ENCODE data around the gene ZNF544. TPM values are rescaled to one million over a fixed set of nuclear protein-coding genes. Genes with fewer than 3 reads are reported as not detected.

ZNF544 gene
- total RNA-seq, 8 experiments from 2014 or later = 23.7 to 63.5 (median 40.8) TPM

- Histone ChIP-seq H3K27ac (no peak overlapping the region), H3K4me3 (no peak overlapping the region), H3K4me1 (replicated peaks in 1 of 2) (no peaks in the 10 kb centered on the region)
- in situ Hi-C loops (cut with MboI; ENCODE audit: low pct_unique_long_range_greater_than_20kb in 2 of 9, low sequenced_read_pairs in 9 of 9, unreplicated experiment in 9 of 9) = no loop called here
- WGBS, 10 experiments = 85 to 100% (median 99%) methylated on average over 2 to 7 of the region's 7 CpGs
- ATAC-seq (replicated peaks in 6 of 8) = no peak
Observed at GRCh38 chr19:58262922-58263296, 34.2 kb downstream of the ZNF544 start.

GRCh38 chr19:58265100-58265499 is 36.4 kb downstream of the ZNF544 start:
- in situ Hi-C loops (cut with MboI; ENCODE audit: low pct_unique_long_range_greater_than_20kb in 2 of 9, low sequenced_read_pairs in 9 of 9, unreplicated experiment in 9 of 9) = no loop called here
- ATAC-seq (replicated peaks in 6 of 8) = no peak
- WGBS, 10 experiments = 95 to 100% (median 100%) methylated on average over 2 to 3 of the region's 3 CpGs; no CpG with 5 or more reads in 7 of the 10 experiments
- Histone ChIP-seq H3K27ac (no peak overlapping the region), H3K4me1 (replicated peaks in 1 of 2) (no peaks in the 10 kb centered on the region), H3K4me3 (no peak overlapping the region)

GRCh38 chr19:58268344-58268743 is 39.6 kb downstream of the ZNF544 start:
- no peak for ATAC-seq (replicated peaks in 6 of 8)
- in situ Hi-C loops (cut with MboI; ENCODE audit: low pct_unique_long_range_greater_than_20kb in 2 of 9, low sequenced_read_pairs in 9 of 9, unreplicated experiment in 9 of 9) = no loop called here
- no peaks in the 10 kb centered on the region for H3K4me1 ChIP-seq (replicated peaks in 1 of 2)
- no peak overlapping the region for H3K4me3 ChIP-seq
- 75 to 100% (median 92%) methylated on average over 1 to 3 of the region's 3 CpGs for WGBS, 10 experiments
- H3K27ac ChIP-seq = no peak overlapping the region

GRCh38 chr19:58274771-58275201 is 46.1 kb downstream of the ZNF544 start:
- peak in 2 of 8 experiments; percentile 2 to 6 for ATAC-seq (replicated peaks in 6 of 8)
- Histone ChIP-seq H3K27ac (no peak overlapping the region), H3K4me1 (replicated peaks in 1 of 2) (peaks cover 0 to 3% of the 10 kb centered on the region in 2 donors), H3K4me3 (no peak overlapping the region)
- 0 to 100% (median 90%) methylated on average over 1 to 2 of the region's 2 CpGs; no CpG with 5 or more reads in 5 of the 10 experiments for WGBS, 10 experiments
- in situ Hi-C loops (cut with MboI; ENCODE audit: low pct_unique_long_range_greater_than_20kb in 2 of 9, low sequenced_read_pairs in 9 of 9, unreplicated experiment in 9 of 9) = no loop called here

- whole genome bisulfite sequencing, 10 experiments = 92 to 100% (median 100%) methylated on average over 1 to 3 of the region's 3 CpGs; no CpG with 5 or more reads in 3 of the 10 experiments
- Histone ChIP-seq H3K4me3 (no peak overlapping the region), H3K27ac (no peak overlapping the region), H3K4me1 (replicated peaks in 1 of 2) (peaks cover 3 to 8% of the 10 kb centered on the region in 2 donors)
- in situ Hi-C loops (cut with MboI; ENCODE audit: low pct_unique_long_range_greater_than_20kb in 2 of 9, low sequenced_read_pairs in 9 of 9, unreplicated experiment in 9 of 9) = no loop called here
- no peak for ATAC-seq (replicated peaks in 6 of 8)
Observed at GRCh38 chr19:58275564-58275963, 46.9 kb downstream of the ZNF544 start.

GRCh38 chr19:58277197-58277596 is 48.5 kb downstream of the ZNF544 start:
- in situ Hi-C loops (cut with MboI; ENCODE audit: low pct_unique_long_range_greater_than_20kb in 2 of 9, low sequenced_read_pairs in 9 of 9, unreplicated experiment in 9 of 9) = no loop called here
- 90 to 100% (median 100%) methylated on average over 1 to 7 of the region's 7 CpGs; no CpG with 5 or more reads in 1 of the 10 experiments for WGBS, 10 experiments
- H3K4me3 ChIP-seq = no peak overlapping the region
- H3K27ac ChIP-seq = no peak overlapping the region
- no peak for ATAC-seq (replicated peaks in 6 of 8)
- H3K4me1 ChIP-seq (replicated peaks in 1 of 2) = peaks cover 3 to 8% of the 10 kb centered on the region in 2 donors

GRCh38 chr19:58277748-58278540 is 49.2 kb downstream of the ZNF544 start:
- peak overlapping the region; percentile 46 to 73 for H3K27ac ChIP-seq
- WGBS, 10 experiments = 3 to 100% (median 31%) methylated on average over 1 to 17 of the region's 25 CpGs
- peaks cover 3 to 8% of the 10 kb centered on the region in 2 donors for H3K4me1 ChIP-seq (replicated peaks in 1 of 2)
- no peak for ATAC-seq (replicated peaks in 6 of 8)
- H3K4me3 ChIP-seq = peak overlapping the region; percentile 73 to 97 (median 88)
- in situ Hi-C loops (cut with MboI; ENCODE audit: low pct_unique_long_range_greater_than_20kb in 2 of 9, low sequenced_read_pairs in 9 of 9, unreplicated experiment in 9 of 9) = no loop called here

GRCh38 chr19:58278541-58279041 is 49.9 kb downstream of the ZNF544 start, which contains the start of gene ZNF8:
Gene ZNF8 (plus strand): TSS chr19:58278955. CDS start chr19:58279082, 127 bp downstream.
- Histone ChIP-seq H3K27ac (peak within 1 kb of the TSS; percentile 89 to 93), H3K4me1 (replicated peaks in 1 of 2) (peaks cover 3 to 8% of the 10 kb centered on the region in 2 donors), H3K4me3 (peak within 1 kb of the TSS; percentile 73 to 97 (median 88))
- 0 to 7% (median 0%) methylated on average over 3 to 22 of the region's 42 CpGs; no CpG with 5 or more reads in 4 of the 10 experiments for WGBS, 10 experiments
- ATAC-seq (replicated peaks in 6 of 8) = peak; percentile 80 to 96 (median 94)
- in situ Hi-C loops (cut with MboI; ENCODE audit: low pct_unique_long_range_greater_than_20kb in 2 of 9, low sequenced_read_pairs in 9 of 9, unreplicated experiment in 9 of 9) = no loop called here

GRCh38 chr19:58279042-58279924 is 50.6 kb downstream of the ZNF544 start:
- 0 to 20% (median 7%) methylated on average over 1 to 14 of the region's 60 CpGs; no CpG with 5 or more reads in 4 of the 10 experiments for WGBS, 10 experiments
- ATAC-seq (replicated peaks in 6 of 8) = peak; percentile 42 to 74 (median 67)
- peak overlapping the region; percentile 89 to 93 for H3K27ac ChIP-seq
- peak overlapping the region; percentile 73 to 97 (median 88) for H3K4me3 ChIP-seq
- in situ Hi-C loops (cut with MboI; ENCODE audit: low pct_unique_long_range_greater_than_20kb in 2 of 9, low sequenced_read_pairs in 9 of 9, unreplicated experiment in 9 of 9) = no loop called here
- H3K4me1 ChIP-seq (replicated peaks in 1 of 2) = peaks cover 3 to 8% of the 10 kb centered on the region in 2 donors

GRCh38 chr19:58279925-58280316 is 51.2 kb downstream of the ZNF544 start:
- in situ Hi-C loops (cut with MboI; ENCODE audit: low pct_unique_long_range_greater_than_20kb in 2 of 9, low sequenced_read_pairs in 9 of 9, unreplicated experiment in 9 of 9) = no loop called here
- Histone ChIP-seq H3K27ac (no peak overlapping the region), H3K4me1 (replicated peaks in 1 of 2) (peaks cover 3 to 8% of the 10 kb centered on the region in 2 donors), H3K4me3 (peak overlapping the region; percentile 73 to 97 (median 88))
- no peak for ATAC-seq (replicated peaks in 6 of 8)
- 33 to 95% (median 83%) methylated on average over 1 to 4 of the region's 4 CpGs; no CpG with 5 or more reads in 5 of the 10 experiments for WGBS, 10 experiments

GRCh38 chr19:58284199-58284598 is 55.5 kb downstream of the ZNF544 start:
- Histone ChIP-seq H3K4me3 (no peak overlapping the region), H3K4me1 (replicated peaks in 1 of 2) (peaks cover 3 to 5% of the 10 kb centered on the region in 2 donors), H3K27ac (no peak overlapping the region)
- in situ Hi-C loops (cut with MboI; ENCODE audit: low pct_unique_long_range_greater_than_20kb in 2 of 9, low sequenced_read_pairs in 9 of 9, unreplicated experiment in 9 of 9) = no loop called here
- ATAC-seq (replicated peaks in 6 of 8) = no peak
- 71 to 100% (median 89%) methylated on average over 1 to 5 of the region's 7 CpGs; no CpG with 5 or more reads in 3 of the 10 experiments for WGBS, 10 experiments

GRCh38 chr19:58291943-58292342 is 63.2 kb downstream of the ZNF544 start:
- 89 to 100% (median 98%) methylated on average over 2 to 7 of the region's 7 CpGs for WGBS, 10 experiments
- Histone ChIP-seq H3K27ac (no peak overlapping the region), H3K4me1 (replicated peaks in 1 of 2) (no peaks in the 10 kb centered on the region), H3K4me3 (no peak overlapping the region)
- in situ Hi-C loops (cut with MboI; ENCODE audit: low pct_unique_long_range_greater_than_20kb in 2 of 9, low sequenced_read_pairs in 9 of 9, unreplicated experiment in 9 of 9) = no loop called here
- no peak for ATAC-seq (replicated peaks in 6 of 8)
